Ascending aorta (tissue), 2 donors: ENCODE measurements around the gene LSM10. TPM values are rescaled to one million over a fixed set of nuclear protein-coding genes. Genes with fewer than 3 reads are reported as not detected.
A peak's percentile ranks its signal among the peaks of the same experiment; 100 is the strongest.

ENCODE experiments used
- DNase-seq, 2 donors: peaks; one replicate each; pipeline ENCODE4 v3.0.0-alpha.2; 2019; ENCODE audit warnings: low spot score in 2 of 2
- H3K27ac ChIP-seq, 2 donors: fragments of 200-600 bp; sonication (generic); one replicate each; pipeline ENCODE4 v1.5.1; 2016 to 2017; ENCODE audit warnings: mild to moderate bottlenecking in 1 of 2
- H3K27me3 ChIP-seq: fragments of 200-600 bp; sonication (generic); one replicate; pipeline ENCODE4 v1.5.1; 2017
- H3K36me3 ChIP-seq, 2 donors: fragments of 200-600 bp; sonication (generic); one replicate each; pipeline ENCODE4 v1.5.1; 2016
- H3K4me1 ChIP-seq, 2 donors: fragments of 200-600 bp; sonication (generic); one replicate each; pipeline ENCODE4 v1.5.1; 2016 to 2017; ENCODE audit warnings: mild to moderate bottlenecking in 1 of 2
- H3K4me3 ChIP-seq, 2 donors: fragments of 200-600 bp; sonication (generic); one replicate each; pipeline ENCODE4 v1.5.1; 2016 to 2017; ENCODE audit warnings: mild to moderate bottlenecking in 1 of 2
- H3K9me3 ChIP-seq, 2 donors: fragments of 200-600 bp; sonication (generic); one replicate each; pipeline ENCODE4 v1.5.1; 2016
- CTCF ChIP-seq, 3 experiments: fragments of 200-600 bp in 2 of 3; fragments of 450-650 bp in 1 of 3; sonication (generic) in 2 of 3; IDR thresholded peaks; one replicate each; pipeline ENCODE4 v1.5.1; 2016 to 2019; ENCODE audit warnings: antibody characterized with exemption in 3 of 3, mild to moderate bottlenecking in 1 of 3, moderate library complexity in 1 of 3
- intact Hi-C: fragments of 100-400 bp; cut with DNase I; formaldehyde crosslinking; loops from one replicate; pipeline ENCODE4 v1.15.1; 2023
- total RNA-seq: library from RNA; depleted of rRNA; stranded (reverse); fragments of >200 nt; gene quantifications from one replicate; pipeline ENCODE4 v1.1.0, GENCODE V29; 2016

LSM10 gene
- total RNA-seq, 1 donor from 2014 or later: 9.8 TPM

GRCh38 chr1:36400825-36401601, 3.3 kb upstream of the LSM10 start:
- TF ChIP-seq CTCF (IDR thresholded peaks at IDR 0.05): no peak
- H3K27ac ChIP-seq: peak overlapping the region; percentile 56 to 59
- intact Hi-C loops: no loop called here
- H3K27me3 ChIP-seq: no peaks in the 10 kb centered on the region
- peaks cover 0 to 8% of the 10 kb centered on the region in 2 donors for H3K4me1 ChIP-seq
- DNase-seq: peak; percentile 63 to 90
- H3K36me3 ChIP-seq: no peaks in the 10 kb centered on the region
- H3K9me3 ChIP-seq: no peaks in the 10 kb centered on the region
- peak overlapping the region in 1 of 2 donors; percentile 34 for H3K4me3 ChIP-seq

GRCh38 chr1:36400514-36400824, 2.8 kb upstream of the LSM10 start:
- no peak for TF ChIP-seq CTCF (IDR thresholded peaks at IDR 0.05)
- Histone ChIP-seq H3K4me3 (peak overlapping the region in 1 of 2 donors; percentile 34), H3K9me3 (no peaks in the 10 kb centered on the region), H3K27ac (peak overlapping the region; percentile 51 to 56), H3K27me3 (no peaks in the 10 kb centered on the region), H3K4me1 (peaks cover 0 to 8% of the 10 kb centered on the region in 2 donors), H3K36me3 (no peaks in the 10 kb centered on the region)
- DNase-seq: no peak
- intact Hi-C loops: no loop called here

- Histone ChIP-seq H3K9me3 (no peaks in the 10 kb centered on the region), H3K27me3 (no peaks in the 10 kb centered on the region), H3K4me1 (peaks cover 0 to 8% of the 10 kb centered on the region in 2 donors), H3K4me3 (peak overlapping the region in 1 of 2 donors; percentile 75), H3K27ac (peak overlapping the region; percentile 85 to 95), H3K36me3 (peaks cover 6 to 7% of the 10 kb centered on the region in 2 donors)
- no peak for TF ChIP-seq CTCF (IDR thresholded peaks at IDR 0.05)
- no peak for DNase-seq
- intact Hi-C loops: loop anchor here (5.0 kb wide), 2 partner anchors 54 to 1154 kb away; partner anchors contain the start of genes OSCP1 and SNIP1
Measured at GRCh38 chr1:36398370-36398977, 766 bp upstream of the LSM10 start.

- DNase-seq: no peak
- no peak for TF ChIP-seq CTCF (IDR thresholded peaks at IDR 0.05)
- Histone ChIP-seq H3K9me3 (no peaks in the 10 kb centered on the region), H3K4me1 (peaks cover 0 to 8% of the 10 kb centered on the region in 2 donors), H3K27me3 (no peaks in the 10 kb centered on the region), H3K4me3 (peak overlapping the region; percentile 75 to 80), H3K27ac (peak overlapping the region; percentile 85 to 95), H3K36me3 (peaks cover 19 to 22% of the 10 kb centered on the region in 2 donors)
- intact Hi-C loops: loop anchor here (1.0 to 5.0 kb wide), 3 partner anchors 12 to 1155 kb away; partner anchors contain the start of genes OSCP1, SNIP1 and STK40
Measured at GRCh38 chr1:36397083-36397377, 678 bp downstream of the LSM10 start.

- intact Hi-C loops: loop anchor here (5.0 kb wide), 2 partner anchors 56 to 1156 kb away; partner anchors contain the start of genes OSCP1 and SNIP1
- peak overlapping the region; percentile 75 to 80 for H3K4me3 ChIP-seq
- no peak for DNase-seq
- peaks cover 26 to 28% of the 10 kb centered on the region in 2 donors for H3K36me3 ChIP-seq
- TF ChIP-seq CTCF (IDR thresholded peaks at IDR 0.05): no peak
- no peaks in the 10 kb centered on the region for H3K27me3 ChIP-seq
- peaks cover 0 to 8% of the 10 kb centered on the region in 2 donors for H3K4me1 ChIP-seq
- H3K27ac ChIP-seq: peak overlapping the region; percentile 85 to 95
- H3K9me3 ChIP-seq: no peaks in the 10 kb centered on the region
Measured at GRCh38 chr1:36396359-36396758, 1.3 kb downstream of the LSM10 start.
